Measurements from ENCODE around the gene MR1. TPM values are rescaled to one million over a fixed set of nuclear protein-coding genes. Genes with fewer than 3 reads are reported as not detected.
A peak's percentile ranks its signal among the peaks of the same experiment; 100 is the strongest.
"Not testable (repeated sequence)": the region's sequence is repeated elsewhere in the genome, so short reads cannot be mapped to it uniquely, and the experiment has no call there.

The MR1 gene
- total RNA-seq, 1 experiment from 2014 or later, result 33.4 TPM

DNA sequence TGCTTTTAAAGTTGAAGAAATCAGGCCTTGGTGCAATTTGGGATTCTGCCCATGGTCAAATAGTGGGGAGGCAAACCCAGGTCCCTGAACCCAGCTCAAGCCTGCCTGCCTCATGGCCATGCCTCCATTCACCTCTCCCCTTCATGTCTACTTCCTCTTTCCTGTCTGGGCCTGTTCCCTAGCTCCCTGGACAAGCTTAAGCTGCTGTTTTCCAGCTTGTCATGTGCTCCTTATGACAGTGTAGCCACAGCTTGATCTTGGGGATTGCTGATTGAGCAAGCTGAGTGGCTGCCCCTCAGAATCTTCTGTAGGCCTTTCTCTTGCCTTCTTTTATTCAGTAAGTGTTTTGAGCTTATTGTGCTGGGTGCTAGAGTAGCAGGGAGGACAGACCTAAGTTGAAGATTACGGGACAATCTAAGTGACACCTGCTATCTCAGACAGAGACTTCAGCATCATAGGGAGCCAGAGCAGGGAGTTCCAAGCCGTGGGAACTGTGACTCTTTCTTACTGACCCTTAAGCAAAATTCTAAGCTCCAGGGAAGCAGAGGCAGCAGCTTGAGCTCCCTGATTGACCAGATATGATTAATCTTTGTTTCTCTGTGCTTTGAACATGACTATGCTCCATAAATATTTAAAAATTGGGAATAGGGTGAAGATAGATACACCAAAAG lies 520 bp upstream of the MR1 start:
- H3K4me1 Mint-ChIP-seq (ENCODE audit: insufficient read depth, unreplicated experiment), result peaks cover 49% of the 10 kb centered on the region
- TF ChIP-seq, protein P1, sequence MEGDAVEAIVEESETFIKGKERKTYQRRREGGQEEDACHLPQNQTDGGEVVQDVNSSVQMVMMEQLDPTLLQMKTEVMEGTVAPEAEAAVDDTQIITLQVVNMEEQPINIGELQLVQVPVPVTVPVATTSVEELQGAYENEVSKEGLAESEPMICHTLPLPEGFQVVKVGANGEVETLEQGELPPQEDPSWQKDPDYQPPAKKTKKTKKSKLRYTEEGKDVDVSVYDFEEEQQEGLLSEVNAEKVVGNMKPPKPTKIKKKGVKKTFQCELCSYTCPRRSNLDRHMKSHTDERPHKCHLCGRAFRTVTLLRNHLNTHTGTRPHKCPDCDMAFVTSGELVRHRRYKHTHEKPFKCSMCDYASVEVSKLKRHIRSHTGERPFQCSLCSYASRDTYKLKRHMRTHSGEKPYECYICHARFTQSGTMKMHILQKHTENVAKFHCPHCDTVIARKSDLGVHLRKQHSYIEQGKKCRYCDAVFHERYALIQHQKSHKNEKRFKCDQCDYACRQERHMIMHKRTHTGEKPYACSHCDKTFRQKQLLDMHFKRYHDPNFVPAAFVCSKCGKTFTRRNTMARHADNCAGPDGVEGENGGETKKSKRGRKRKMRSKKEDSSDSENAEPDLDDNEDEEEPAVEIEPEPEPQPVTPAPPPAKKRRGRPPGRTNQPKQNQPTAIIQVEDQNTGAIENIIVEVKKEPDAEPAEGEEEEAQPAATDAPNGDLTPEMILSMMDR (IDR thresholded peaks at IDR 0.05; ENCODE audit: unreplicated experiment), result no peak
- H3K27me3 Mint-ChIP-seq (ENCODE audit: insufficient read depth, unreplicated experiment), result no peaks in the 10 kb centered on the region
- TSS peak; percentile 64 for BruUV-seq (replicated peaks)
- ChIA-PET CTCF (interaction anchor here (0.6 to 8.5 kb wide), 17 partner anchors 11 to 1327 kb away, joined by 3 to 135 read pairs (median 4); partner anchors contain the start of gene STX6), POLR2A (interaction anchor here (0.6 to 13.9 kb wide), 31 partner anchors 10 to 1359 kb away, joined by 3 to 309 read pairs (median 4); partner anchors contain the start of genes GLUL, IER5 and STX6)
- H3K36me3 Mint-ChIP-seq (ENCODE audit: insufficient read depth, unreplicated experiment), result peaks cover 9% of the 10 kb centered on the region
- H3K27ac Mint-ChIP-seq (ENCODE audit: low read depth, unreplicated experiment), result peak overlapping the region; percentile 98
- intact Hi-C loops (cut with micrococcal nuclease), result loop anchor here (5.0 kb wide), 1 partner anchor 516 kb away; no protein-coding TSS in a partner anchor
- DNase-seq (ENCODE audit: unreplicated experiment), result peak; percentile 89
- H3K4me3 Mint-ChIP-seq (ENCODE audit: unreplicated experiment), result peak overlapping the region; percentile 91
- H3K9me3 Mint-ChIP-seq (ENCODE audit: unreplicated experiment), result no peaks in the 10 kb centered on the region

DNA sequence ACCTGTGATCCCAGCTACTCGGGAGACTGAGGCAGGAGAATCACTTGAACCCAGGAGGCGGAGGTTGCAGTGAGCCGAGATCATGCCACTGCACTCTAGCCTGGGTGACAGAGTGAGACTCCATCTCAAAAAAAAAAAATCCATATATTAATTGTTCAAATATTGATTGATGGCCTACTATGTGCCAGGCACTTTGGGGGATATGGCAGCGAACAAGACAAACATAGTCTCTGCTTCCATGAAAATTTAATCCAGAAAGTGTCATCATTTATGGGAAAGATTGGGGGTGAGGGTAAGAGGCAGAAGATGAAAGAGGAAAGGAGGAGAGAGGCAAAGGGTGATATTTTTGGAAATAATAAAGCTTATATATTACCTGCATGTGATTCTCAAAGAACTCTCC lies 1.4 kb downstream of the MR1 start:
- CTCF ChIA-PET, result interaction anchor here (0.6 to 8.5 kb wide), 4 partner anchors 8 to 124 kb away, joined by 3 to 135 read pairs (median 8); no protein-coding TSS in a partner anchor
- POLR2A ChIA-PET, result interaction anchor here (0.6 to 13.9 kb wide), 10 partner anchors 8 to 159 kb away, joined by 3 to 309 read pairs (median 26); partner anchors contain the start of genes IER5 and STX6

DNA sequence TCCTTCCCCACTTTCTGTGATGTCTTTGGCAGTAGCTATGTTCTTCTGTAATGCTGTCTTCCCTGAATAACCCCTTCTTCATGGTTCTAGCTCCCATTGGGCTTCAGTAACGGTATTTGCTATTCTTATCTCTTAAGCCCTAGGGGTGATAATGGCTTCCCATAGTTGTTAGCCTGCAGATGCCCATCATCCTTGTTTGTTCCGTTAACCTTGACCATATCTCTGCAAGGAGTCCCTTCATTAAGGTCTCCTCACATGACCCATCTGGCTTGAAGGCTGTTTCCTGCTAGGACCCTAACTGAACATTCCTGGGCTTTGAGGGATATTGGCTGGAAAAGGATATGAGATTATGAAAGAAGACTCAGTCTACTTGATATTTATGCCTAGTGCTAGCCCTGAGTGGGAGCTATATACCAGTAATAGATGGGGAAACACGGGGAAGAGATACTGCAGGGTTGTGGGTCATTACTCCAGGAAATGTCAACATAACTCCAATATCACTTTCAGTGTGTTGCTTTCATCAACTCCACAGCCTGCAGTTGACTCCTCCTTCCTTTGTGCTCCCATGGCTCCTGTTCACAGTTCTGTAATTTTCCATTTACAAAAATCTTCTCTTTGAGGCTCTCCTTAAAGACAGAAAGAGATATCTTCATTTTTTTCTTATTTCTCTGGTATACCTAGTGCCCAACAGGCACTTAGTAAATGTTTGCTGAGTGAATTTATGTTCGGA lies 2.5 kb downstream of the MR1 start:
- BruUV-seq (replicated peaks), result no TSS peak
- Mint-ChIP-seq H3K36me3 (ENCODE audit: insufficient read depth, unreplicated experiment) (peaks cover 22% of the 10 kb centered on the region), H3K27ac (ENCODE audit: low read depth, unreplicated experiment) (no peak overlapping the region), H3K27me3 (ENCODE audit: insufficient read depth, unreplicated experiment) (no peaks in the 10 kb centered on the region), H3K4me3 (ENCODE audit: unreplicated experiment) (no peak overlapping the region), H3K4me1 (ENCODE audit: insufficient read depth, unreplicated experiment) (peaks cover 61% of the 10 kb centered on the region), H3K9me3 (ENCODE audit: unreplicated experiment) (no peaks in the 10 kb centered on the region)
- intact Hi-C loops (cut with micrococcal nuclease), result loop anchor here (5.0 kb wide), 1 partner anchor 154 kb away; no protein-coding TSS in a partner anchor
- DNase-seq (ENCODE audit: unreplicated experiment), result no peak
- CTCF ChIA-PET, result interaction anchor here (0.6 to 8.5 kb wide), 10 partner anchors 7 to 129 kb away, joined by 3 to 135 read pairs (median 6); no protein-coding TSS in a partner anchor
- POLR2A ChIA-PET, result interaction anchor here (0.6 to 13.9 kb wide), 10 partner anchors 7 to 425 kb away, joined by 3 to 309 read pairs (median 17); partner anchors contain the start of genes IER5 and STX6
- TF ChIP-seq, protein P1 (IDR thresholded peaks at IDR 0.05; ENCODE audit: unreplicated experiment), result no peak

More for the DNA sequence above, 1.4 kb downstream of the MR1 start:
- not testable (repeated sequence) for BruUV-seq (replicated peaks); DNase-seq (ENCODE audit: unreplicated experiment); H3K27ac Mint-ChIP-seq (ENCODE audit: low read depth, unreplicated experiment); H3K9me3 Mint-ChIP-seq (ENCODE audit: unreplicated experiment); H3K27me3 Mint-ChIP-seq (ENCODE audit: insufficient read depth, unreplicated experiment)
- Mint-ChIP-seq H3K4me3 (ENCODE audit: unreplicated experiment) (peak overlapping the region; percentile 7), H3K4me1 (ENCODE audit: insufficient read depth, unreplicated experiment) (peaks cover 53% of the 10 kb centered on the region), H3K36me3 (ENCODE audit: insufficient read depth, unreplicated experiment) (peaks cover 17% of the 10 kb centered on the region)
- intact Hi-C loops (cut with micrococcal nuclease), result loop anchor here (5.0 kb wide), 1 partner anchor 153 kb away; no protein-coding TSS in a partner anchor

DNA sequence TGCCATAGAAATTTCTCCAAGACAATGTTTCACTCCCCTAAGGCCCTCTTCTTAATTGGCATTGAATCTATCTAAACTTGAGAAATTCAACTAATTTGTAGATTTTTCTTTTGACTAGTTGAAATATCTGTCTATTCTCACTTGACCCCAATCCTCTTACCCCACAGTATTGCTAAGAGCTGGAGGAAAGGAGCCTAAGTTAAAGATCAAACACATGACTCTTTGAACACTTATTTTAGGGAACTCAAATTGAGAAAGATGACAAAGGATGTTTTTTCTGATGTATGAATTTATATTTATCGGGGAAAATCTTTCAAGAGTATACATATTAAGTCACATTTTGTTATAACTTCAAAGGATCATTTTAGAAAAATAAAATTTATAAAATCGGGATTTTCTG lies 3.6 kb downstream of the MR1 start:
- Mint-ChIP-seq H3K27me3 (ENCODE audit: insufficient read depth, unreplicated experiment) (no peaks in the 10 kb centered on the region), H3K9me3 (ENCODE audit: unreplicated experiment) (no peaks in the 10 kb centered on the region), H3K4me3 (ENCODE audit: unreplicated experiment) (no peak overlapping the region), H3K36me3 (ENCODE audit: insufficient read depth, unreplicated experiment) (peaks cover 22% of the 10 kb centered on the region), H3K4me1 (ENCODE audit: insufficient read depth, unreplicated experiment) (peaks cover 64% of the 10 kb centered on the region), H3K27ac (ENCODE audit: low read depth, unreplicated experiment) (no peak overlapping the region)
- no TSS peak for BruUV-seq (replicated peaks)
- TF ChIP-seq, protein P1 (IDR thresholded peaks at IDR 0.05; ENCODE audit: unreplicated experiment), result no peak
- intact Hi-C loops (cut with micrococcal nuclease), result loop anchor here (5.0 kb wide), 1 partner anchor 155 kb away; no protein-coding TSS in a partner anchor
- ChIA-PET POLR2A (interaction anchor here (0.6 to 13.9 kb wide), 7 partner anchors 15 to 156 kb away, joined by 3 to 309 read pairs (median 12); partner anchors contain the start of genes IER5 and STX6), CTCF (interaction anchor here (0.5 to 8.5 kb wide), 22 partner anchors 11 to 522 kb away, joined by 3 to 135 read pairs (median 4); partner anchors contain the start of gene STX6)
- DNase-seq (ENCODE audit: unreplicated experiment), result no peak

Measured in MCF 10A (cell line).